ENCODE measurements around the gene PDXK. TPM values are rescaled to one million over a fixed set of nuclear protein-coding genes. Genes with fewer than 3 reads are reported as not detected.
A peak's percentile ranks its signal among the peaks of the same experiment; 100 is the strongest.

Gene PDXK
- total and polyA plus RNA-seq, 2 of the 13 experiments (the other 11 are each of a cell fraction or from before 2014, with no cell fraction given) = 114 to 184 TPM

DNA sequence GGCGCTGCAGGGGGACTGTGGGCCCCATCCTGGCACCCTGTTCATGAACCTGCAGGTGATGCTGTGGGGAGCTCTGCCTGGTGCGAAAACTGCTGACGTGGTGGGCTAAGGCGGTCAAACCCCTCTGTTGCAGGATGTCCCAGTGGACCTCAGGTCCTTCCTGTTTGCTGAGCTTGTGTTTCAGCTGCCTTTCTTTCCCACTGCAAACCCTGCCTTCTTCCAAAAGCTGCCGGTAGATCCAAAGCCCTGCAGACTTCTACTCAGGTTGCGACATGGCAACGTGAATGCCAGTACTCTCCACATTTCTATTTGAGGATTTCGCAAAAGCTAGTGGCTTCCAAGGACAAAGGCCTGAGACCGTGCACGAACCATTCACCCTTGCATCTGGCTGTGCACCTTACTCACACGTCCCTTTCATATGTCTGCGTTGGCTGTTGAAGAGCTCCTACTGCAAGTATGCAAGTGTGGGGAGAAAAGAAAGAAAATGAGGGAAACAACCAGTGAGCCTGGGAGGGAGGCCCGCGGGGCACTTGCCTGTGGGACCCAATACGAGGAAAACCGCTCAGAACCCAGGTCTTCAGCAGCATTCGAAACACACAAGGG is 64.3 kb downstream of the PDXK start (continued):
- TF ChIP-seq ESRRA (CRISPR knock-in tag; IDR thresholded peaks at IDR 0.05; ENCODE audit: low read depth) (peak; percentile 74), AGO1 (IDR thresholded peaks at IDR 0.05; ENCODE audit: low read depth, low read length, poor library complexity, severe bottlenecking) (no peak), ZNF550 (CRISPR knock-in tag; IDR thresholded peaks at IDR 0.05; ENCODE audit: borderline replicate concordance) (0 out of 2 replicates have a peak, but pooled peaks have one; percentile 45), ZNF350 (CRISPR knock-in tag; IDR thresholded peaks at IDR 0.05; ENCODE audit: borderline replicate concordance, low read depth) (peak; percentile 63; the same call in 1 of the 2 replicates), KDM2A (CRISPR knock-in tag; IDR thresholded peaks at IDR 0.05; ENCODE audit: borderline replicate concordance, low read depth) (peak; percentile 64; the same call in 1 of the 2 replicates), BHLHE40 (IDR thresholded peaks at IDR 0.05; ENCODE audit: low read length) (peak; percentile 55; the same call in 1 of the 2 replicates), CCDC6 (CRISPR knock-in tag; IDR thresholded peaks at IDR 0.05) (peak; percentile 62; the same call in 1 of the 2 replicates), MAFG (CRISPR knock-in tag; IDR thresholded peaks at IDR 0.05) (peak; percentile 71; the same call in 1 of the 2 replicates), NFYB (CRISPR knock-in tag; IDR thresholded peaks at IDR 0.05) (no peak), MZF1 (CRISPR knock-in tag; IDR thresholded peaks at IDR 0.05; ENCODE audit: borderline replicate concordance) (no peak), MIXL1 (CRISPR knock-in tag; IDR thresholded peaks at IDR 0.05) (peak; percentile 22; the same call in 1 of the 2 replicates), SALL1 (CRISPR knock-in tag; IDR thresholded peaks at IDR 0.05) (peak; percentile 93), HMGXB3 (CRISPR knock-in tag; IDR thresholded peaks at IDR 0.05; ENCODE audit: borderline replicate concordance) (peak; percentile 73; the same call in 1 of the 2 replicates), GATAD2A (CRISPR knock-in tag; IDR thresholded peaks at IDR 0.05) (peak; percentile 97), NFIB (CRISPR knock-in tag; IDR thresholded peaks at IDR 0.05; ENCODE audit: borderline replicate concordance) (no peak), KLF6 (CRISPR knock-in tag; IDR thresholded peaks at IDR 0.05) (0 out of 2 replicates have a peak, but pooled peaks have one; percentile 61), ZNF674 (CRISPR knock-in tag; IDR thresholded peaks at IDR 0.05; ENCODE audit: low read depth) (no peak; the same call in 1 of the 2 replicates), FOXA1 (IDR thresholded peaks at IDR 0.05) (no peak), FOXA1 (CRISPR knock-in tag; IDR thresholded peaks at IDR 0.05) (peak; percentile 71), ZNF354B (CRISPR knock-in tag; IDR thresholded peaks at IDR 0.05) (peak; percentile 70; the same call in 1 of the 2 replicates), TRAFD1 (CRISPR knock-in tag; IDR thresholded peaks at IDR 0.05; ENCODE audit: borderline replicate concordance) (no peak), PITX1 (CRISPR knock-in tag; IDR thresholded peaks at IDR 0.05) (peak; percentile 74; the same call in 1 of the 2 replicates)
- TF ChIP-seq, protein P1, sequence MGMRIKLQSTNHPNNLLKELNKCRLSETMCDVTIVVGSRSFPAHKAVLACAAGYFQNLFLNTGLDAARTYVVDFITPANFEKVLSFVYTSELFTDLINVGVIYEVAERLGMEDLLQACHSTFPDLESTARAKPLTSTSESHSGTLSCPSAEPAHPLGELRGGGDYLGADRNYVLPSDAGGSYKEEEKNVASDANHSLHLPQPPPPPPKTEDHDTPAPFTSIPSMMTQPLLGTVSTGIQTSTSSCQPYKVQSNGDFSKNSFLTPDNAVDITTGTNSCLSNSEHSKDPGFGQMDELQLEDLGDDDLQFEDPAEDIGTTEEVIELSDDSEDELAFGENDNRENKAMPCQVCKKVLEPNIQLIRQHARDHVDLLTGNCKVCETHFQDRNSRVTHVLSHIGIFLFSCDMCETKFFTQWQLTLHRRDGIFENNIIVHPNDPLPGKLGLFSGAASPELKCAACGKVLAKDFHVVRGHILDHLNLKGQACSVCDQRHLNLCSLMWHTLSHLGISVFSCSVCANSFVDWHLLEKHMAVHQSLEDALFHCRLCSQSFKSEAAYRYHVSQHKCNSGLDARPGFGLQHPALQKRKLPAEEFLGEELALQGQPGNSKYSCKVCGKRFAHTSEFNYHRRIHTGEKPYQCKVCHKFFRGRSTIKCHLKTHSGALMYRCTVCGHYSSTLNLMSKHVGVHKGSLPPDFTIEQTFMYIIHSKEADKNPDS (CRISPR knock-in tag; IDR thresholded peaks at IDR 0.05) = peak; percentile 94

Measured in HepG2 (cell line).